PFSK-1 (cell line): ENCODE results near the gene HELZ.

ENCODE experiments used
- POLR2AphosphoS5 ChIP-seq: IDR thresholded peaks from 2 replicates; pipeline ENCODE4 v1.6.1; 2012; ENCODE audit warnings: low read depth, mild to moderate bottlenecking, control low read depth, low read length, moderate library complexity
- SIN3A ChIP-seq: IDR thresholded peaks from 2 replicates; pipeline ENCODE4 v1.6.1; 2012; ENCODE audit warnings: mild to moderate bottlenecking, low read length, moderate library complexity, borderline replicate concordance; ENCODE audit not compliant: insufficient read depth
- TAF1 ChIP-seq: IDR thresholded peaks from 2 replicates; pipeline ENCODE4 v1.6.1; 2012; ENCODE audit warnings: low read length, control low read depth, borderline replicate concordance; ENCODE audit not compliant: insufficient read depth
- TF ChIP-seq, protein P1 (sequence below), 2 experiments: IDR thresholded peaks; 2 replicates each; pipeline versions ENCODE4 v1.6.1 to v1.8.0; 2011 to 2012; ENCODE audit warnings: low read depth in 2 of 2, low read length in 2 of 2, control low read depth in 1 of 2, inconsistent platforms in 1 of 2, mild to moderate bottlenecking in 1 of 2, moderate library complexity in 1 of 2; ENCODE audit not compliant: insufficient read depth in 1 of 2

DNA sequence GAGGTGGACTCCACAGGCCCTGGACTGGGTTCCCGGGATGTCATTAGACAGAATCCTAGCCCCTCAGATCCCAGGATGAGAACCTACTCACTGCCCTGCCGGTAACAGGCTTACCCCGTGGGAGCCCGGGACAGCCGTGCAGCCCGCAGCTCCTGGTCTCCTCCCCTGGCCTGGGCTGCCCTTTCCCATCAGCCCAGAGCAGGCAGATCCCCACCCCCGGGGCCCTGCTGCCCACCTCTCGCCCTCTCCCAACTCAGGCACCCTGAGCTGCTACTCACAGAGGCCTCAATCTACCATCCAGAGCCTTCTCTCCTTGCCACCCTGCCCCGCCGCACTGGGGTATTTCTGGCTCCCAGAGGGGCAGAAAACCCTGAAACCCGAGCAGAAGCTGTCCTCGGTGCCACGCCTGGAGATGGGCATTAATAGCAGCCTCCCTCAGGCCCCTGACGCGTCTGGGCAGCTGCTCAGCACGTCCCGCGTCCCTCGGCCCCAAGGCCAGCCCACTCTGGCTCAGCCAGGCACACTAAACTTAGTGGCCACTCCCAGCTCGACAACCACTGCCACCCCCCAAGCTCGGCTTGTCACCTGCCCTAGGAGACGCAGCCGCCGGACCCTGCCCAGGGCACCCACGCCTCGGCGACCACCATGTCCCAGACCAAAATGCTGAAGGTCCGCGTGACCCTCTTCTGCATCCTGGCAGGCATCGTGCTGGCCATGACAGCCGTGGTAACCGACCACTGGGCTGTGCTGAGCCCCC lies 200.8 kb downstream of the HELZ start, which contains the start of gene CACNG1:
- no peak for TF ChIP-seq TAF1
- no peak for TF ChIP-seq POLR2AphosphoS5
- TF ChIP-seq SIN3A, result no peak
- TF ChIP-seq, protein P1, sequence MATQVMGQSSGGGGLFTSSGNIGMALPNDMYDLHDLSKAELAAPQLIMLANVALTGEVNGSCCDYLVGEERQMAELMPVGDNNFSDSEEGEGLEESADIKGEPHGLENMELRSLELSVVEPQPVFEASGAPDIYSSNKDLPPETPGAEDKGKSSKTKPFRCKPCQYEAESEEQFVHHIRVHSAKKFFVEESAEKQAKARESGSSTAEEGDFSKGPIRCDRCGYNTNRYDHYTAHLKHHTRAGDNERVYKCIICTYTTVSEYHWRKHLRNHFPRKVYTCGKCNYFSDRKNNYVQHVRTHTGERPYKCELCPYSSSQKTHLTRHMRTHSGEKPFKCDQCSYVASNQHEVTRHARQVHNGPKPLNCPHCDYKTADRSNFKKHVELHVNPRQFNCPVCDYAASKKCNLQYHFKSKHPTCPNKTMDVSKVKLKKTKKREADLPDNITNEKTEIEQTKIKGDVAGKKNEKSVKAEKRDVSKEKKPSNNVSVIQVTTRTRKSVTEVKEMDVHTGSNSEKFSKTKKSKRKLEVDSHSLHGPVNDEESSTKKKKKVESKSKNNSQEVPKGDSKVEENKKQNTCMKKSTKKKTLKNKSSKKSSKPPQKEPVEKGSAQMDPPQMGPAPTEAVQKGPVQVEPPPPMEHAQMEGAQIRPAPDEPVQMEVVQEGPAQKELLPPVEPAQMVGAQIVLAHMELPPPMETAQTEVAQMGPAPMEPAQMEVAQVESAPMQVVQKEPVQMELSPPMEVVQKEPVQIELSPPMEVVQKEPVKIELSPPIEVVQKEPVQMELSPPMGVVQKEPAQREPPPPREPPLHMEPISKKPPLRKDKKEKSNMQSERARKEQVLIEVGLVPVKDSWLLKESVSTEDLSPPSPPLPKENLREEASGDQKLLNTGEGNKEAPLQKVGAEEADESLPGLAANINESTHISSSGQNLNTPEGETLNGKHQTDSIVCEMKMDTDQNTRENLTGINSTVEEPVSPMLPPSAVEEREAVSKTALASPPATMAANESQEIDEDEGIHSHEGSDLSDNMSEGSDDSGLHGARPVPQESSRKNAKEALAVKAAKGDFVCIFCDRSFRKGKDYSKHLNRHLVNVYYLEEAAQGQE (IDR thresholded peaks at IDR 0.05; ENCODE audit: insufficient read depth in 1 of 2, low read depth in 2 of 2, low read length in 2 of 2), result no peak
